ENCODE measurements around the gene C19orf12. TPM values are rescaled to one million over a fixed set of nuclear protein-coding genes. Genes with fewer than 3 reads are reported as not detected.

C19orf12 gene
- total RNA-seq, 1 donor from 2014 or later = 14.2 TPM

GRCh38 chr19:29687244-29687896, 27.7 kb downstream of the C19orf12 start:
- Histone ChIP-seq H3K9me3 (peaks cover 5% of the 10 kb centered on the region), H3K27me3 (no peaks in the 10 kb centered on the region), H3K4me1 (peaks cover 26% of the 10 kb centered on the region), H3K4me3 (peak overlapping the region; percentile 21 to 34), H3K36me3 (no peaks in the 10 kb centered on the region), H3K27ac (peak overlapping the region; percentile 86)
- peak in 1 of 2 donors; percentile 94 for DNase-seq (ENCODE audit: extremely low spot score in 2 of 2)
- intact Hi-C loops (cut with DNase I) = no loop called here
- TF ChIP-seq CTCF (IDR thresholded peaks at IDR 0.05) = no peak
- peak in 1 of 2 donors; percentile 44 for TF ChIP-seq POLR2A (IDR thresholded peaks at IDR 0.05)
- TF ChIP-seq POLR2AphosphoS5 (IDR thresholded peaks at IDR 0.05; ENCODE audit: insufficient read depth in 1 of 2, low read depth in 1 of 2) = peak; percentile 74 to 79

GRCh38 chr19:29686285-29686805, 28.7 kb downstream of the C19orf12 start:
- no peak for DNase-seq (ENCODE audit: extremely low spot score in 2 of 2)
- Histone ChIP-seq H3K4me1 (peaks cover 36% of the 10 kb centered on the region), H3K27me3 (no peaks in the 10 kb centered on the region), H3K9me3 (peaks cover 5% of the 10 kb centered on the region), H3K4me3 (no peak overlapping the region), H3K36me3 (no peaks in the 10 kb centered on the region), H3K27ac (peak overlapping the region; percentile 86)
- intact Hi-C loops (cut with DNase I) = no loop called here
- TF ChIP-seq POLR2A (IDR thresholded peaks at IDR 0.05) (no peak), POLR2AphosphoS5 (IDR thresholded peaks at IDR 0.05; ENCODE audit: insufficient read depth in 1 of 2, low read depth in 1 of 2) (no peak), CTCF (IDR thresholded peaks at IDR 0.05) (no peak)

GRCh38 chr19:29685326-29685725, 29.7 kb downstream of the C19orf12 start:
- H3K27ac ChIP-seq = peak overlapping the region; percentile 86

GRCh38 chr19:29683009-29683408, 32.1 kb downstream of the C19orf12 start:
- Histone ChIP-seq H3K4me1 (peaks cover 62% of the 10 kb centered on the region), H3K27me3 (no peaks in the 10 kb centered on the region), H3K9me3 (no peaks in the 10 kb centered on the region), H3K27ac (no peak overlapping the region), H3K4me3 (no peak overlapping the region), H3K36me3 (no peaks in the 10 kb centered on the region)
- DNase-seq (ENCODE audit: extremely low spot score in 2 of 2) = peak in 1 of 2 donors; percentile 79
- intact Hi-C loops (cut with DNase I) = no loop called here
- no peak for TF ChIP-seq POLR2AphosphoS5 (IDR thresholded peaks at IDR 0.05; ENCODE audit: insufficient read depth in 1 of 2, low read depth in 1 of 2)
- no peak for TF ChIP-seq POLR2A (IDR thresholded peaks at IDR 0.05)
- no peak for TF ChIP-seq CTCF (IDR thresholded peaks at IDR 0.05)

More at GRCh38 chr19:29685326-29685725, 29.7 kb downstream of the C19orf12 start:
- Histone ChIP-seq H3K36me3 (no peaks in the 10 kb centered on the region), H3K9me3 (no peaks in the 10 kb centered on the region), H3K27me3 (no peaks in the 10 kb centered on the region), H3K4me3 (no peak overlapping the region), H3K4me1 (peaks cover 45% of the 10 kb centered on the region)
- TF ChIP-seq POLR2A (IDR thresholded peaks at IDR 0.05) = no peak
- no peak for TF ChIP-seq CTCF (IDR thresholded peaks at IDR 0.05)
- no peak for TF ChIP-seq POLR2AphosphoS5 (IDR thresholded peaks at IDR 0.05; ENCODE audit: insufficient read depth in 1 of 2, low read depth in 1 of 2)
- no peak for DNase-seq (ENCODE audit: extremely low spot score in 2 of 2)
- intact Hi-C loops (cut with DNase I) = no loop called here

Measured in vagina (tissue), 2 donors.